HCT116 (cell line): ENCODE data around the gene SNAPC1. TPM values are rescaled to one million over a fixed set of nuclear protein-coding genes. Genes with fewer than 3 reads are reported as not detected.

Source experiments
- ATAC-seq: fragments of 200-7000 bp; cut with Tn5 transposase; 2 replicates; pipeline ENCODE4 v1.9.1; 2020; ENCODE audit warnings: mild to moderate bottlenecking, moderate library complexity
- BruUV-seq: library from RNA; stranded (reverse); fragments of 400-500 nt; replicated peaks from 2 replicates; lab custom pipeline; 2021; lab: Mats Ljungman, UMichigan
- CTCF ChIA-PET: fragments of 300-600 bp; sonication (Branson Sonifier 250); formaldehyde crosslinking; loops from one replicate; lab custom pipeline; 2021; ENCODE audit warnings: antibody characterized with exemption; lab: Charles Lee
- POLR2A ChIA-PET: fragments of 300-600, 350-600 bp; sonication (Branson Sonifier 250); formaldehyde crosslinking; loops from one replicate; lab custom pipeline; 2021; ENCODE audit warnings: antibody characterized with exemption; lab: Charles Lee
- RAD21 ChIA-PET, 2 experiments: fragments of 300-600 bp; sonication (Branson Sonifier 250); formaldehyde crosslinking; loops; one replicate each; lab custom pipeline; 2023; ENCODE audit warnings: low total read pairs in 2 of 2; ENCODE audit not compliant: uncharacterized antibody in 2 of 2, unreplicated experiment in 2 of 2, low non-redundant PET in 1 of 2; lab: Charles Lee
- DNase-seq: peaks from one replicate; pipeline ENCODE4 v3.0.0-alpha.2; 2010; ENCODE audit warnings: low read depth, low spot score
- H2AFZ ChIP-seq: fragments of 200-600 bp; shearing (Covaris generic), sonication (generic); 2 replicates; pipeline ENCODE4 v1.6.1; 2017; ENCODE audit warnings: low read depth, mixed run types, mixed read lengths, antibody characterized with exemption, low read length; ENCODE audit not compliant: poor library complexity, severe bottlenecking
- H3K27ac ChIP-seq: 2 replicates; pipeline ENCODE4 v1.5.1; 2012; ENCODE audit warnings: low read depth, low read length
- H3K27me3 ChIP-seq: fragments of 200-600 bp; sonication (generic); 2 replicates; pipeline ENCODE4 v1.6.1; 2016; ENCODE audit warnings: mixed run types, low read length, mixed read lengths; ENCODE audit not compliant: insufficient read depth
- H3K36me3 ChIP-seq, 2 experiments: fragments of 200-500 bp in 1 of 2; fragments of 200-600 bp in 1 of 2; sonication (Bioruptor generic) in 1 of 2; sonication (generic) in 1 of 2; 2 replicates each; pipeline versions ENCODE4 v1.5.1 to v1.6.1; 2014 to 2016; ENCODE audit warnings: low read length in 2 of 2, inconsistent platforms in 1 of 2, mixed read lengths in 1 of 2, mixed run types in 1 of 2; ENCODE audit not compliant: insufficient read depth in 2 of 2, control insufficient read depth in 1 of 2
- H3K4me1 ChIP-seq, 2 experiments: fragments of 200-600 bp in 1 of 2; sonication (generic) in 1 of 2; 2 replicates each; pipeline versions ENCODE4 v1.5.1 to v1.6.1; 2012 to 2017; ENCODE audit warnings: low read length in 2 of 2, inconsistent platforms in 1 of 2, mild to moderate bottlenecking in 1 of 2, mixed read lengths in 1 of 2, mixed run types in 1 of 2, moderate library complexity in 1 of 2; ENCODE audit not compliant: insufficient read depth in 2 of 2, control insufficient read depth in 1 of 2
- H3K4me2 ChIP-seq: fragments of 200-600 bp; sonication (generic); 2 replicates; pipeline ENCODE4 v1.6.1; 2017; ENCODE audit warnings: mixed run types, low read length, mixed read lengths
- H3K4me3 ChIP-seq, 2 experiments: fragments of 200-600 bp in 1 of 2; sonication (generic) in 1 of 2; replicated peaks in 1 of 2; 2 replicates each; pipeline ENCODE4 v1.5.1; 2011 to 2016; ENCODE audit warnings: low read length in 2 of 2, control low read depth in 1 of 2, low read depth in 1 of 2, mild to moderate bottlenecking in 1 of 2, mixed read lengths in 1 of 2, mixed run types in 1 of 2
- H3K79me2 ChIP-seq: fragments of 200-600 bp; sonication (generic); 2 replicates; pipeline ENCODE4 v1.6.1; 2017; ENCODE audit warnings: mild to moderate bottlenecking, mixed run types, low read length, moderate library complexity, mixed read lengths; ENCODE audit not compliant: insufficient read depth
- H3K9ac ChIP-seq: fragments of 200-600 bp; sonication (generic); 2 replicates; pipeline ENCODE4 v1.6.1; 2016; ENCODE audit warnings: low read length, mixed read lengths
- H3K9me2 ChIP-seq: fragments of 200-600 bp; sonication (generic), shearing (Covaris generic); 2 replicates; pipeline ENCODE4 v1.6.1; 2017; ENCODE audit warnings: mixed run types, mild to moderate bottlenecking, moderate library complexity; ENCODE audit not compliant: insufficient read depth
- H3K9me3 ChIP-seq, 2 experiments: fragments of 200-500 bp in 1 of 2; fragments of 200-600 bp in 1 of 2; sonication (Bioruptor generic) in 1 of 2; sonication (generic) in 1 of 2; 2 replicates each; pipeline ENCODE4 v1.6.1; 2014 to 2017; ENCODE audit warnings: low read length in 2 of 2, mixed read lengths in 2 of 2, inconsistent platforms in 1 of 2, low read depth in 1 of 2, mild to moderate bottlenecking in 1 of 2, mixed run types in 1 of 2, moderate library complexity in 1 of 2; ENCODE audit not compliant: control insufficient read depth in 1 of 2, insufficient read depth in 1 of 2
- H4K20me1 ChIP-seq: fragments of 200-600 bp; sonication (generic), shearing (Covaris generic); 2 replicates; pipeline ENCODE4 v1.6.1; 2017; ENCODE audit warnings: mixed run types, mild to moderate bottlenecking, moderate library complexity; ENCODE audit not compliant: insufficient read depth
- ATF3 ChIP-seq: IDR thresholded peaks from 2 replicates; pipeline ENCODE4 v1.6.1; 2012
- CEBPB ChIP-seq: IDR thresholded peaks from 2 replicates; pipeline ENCODE4 v1.6.1; 2012; ENCODE audit warnings: low read depth
- EGR1 ChIP-seq: IDR thresholded peaks from 2 replicates; pipeline ENCODE4 v1.6.1; 2012; ENCODE audit warnings: low read depth
- EZH2 ChIP-seq: fragments of 200-600 bp; sonication (generic); IDR thresholded peaks from 2 replicates; pipeline ENCODE4 v1.6.1; 2017; ENCODE audit warnings: antibody characterized with exemption, mixed run types
- JUND ChIP-seq: IDR thresholded peaks from 2 replicates; pipeline ENCODE4 v1.6.1; 2012
- YY1 ChIP-seq: IDR thresholded peaks from 2 replicates; pipeline ENCODE4 v1.6.1; 2011; ENCODE audit warnings: low read length, low read depth, moderate library complexity, mild to moderate bottlenecking; ENCODE audit not compliant: insufficient replicate concordance; ENCODE audit errors: extremely low read depth
- intact Hi-C: fragments of 100-400 bp; cut with micrococcal nuclease; formaldehyde crosslinking; loops from 2 replicates; pipeline ENCODE4 v1.10.0; 2022
- total RNA-seq: library from RNA; stranded (reverse); gene quantifications from one replicate; pipeline ENCODE4 v1.2.1, GENCODE V29; 2021; ENCODE audit not compliant: unreplicated experiment
- TF ChIP-seq, protein P1 (sequence below), 3 experiments: fragments of 200-600 bp in 1 of 3; sonication (generic) in 1 of 3; IDR thresholded peaks in 2 of 3; conservative IDR thresholded peaks in 1 of 3; 2 replicates each; pipeline ENCODE4 v1.5.1; 2012 to 2017; ENCODE audit warnings: low read depth in 2 of 3, low read length in 2 of 3, antibody characterized with exemption in 1 of 3, borderline replicate concordance in 1 of 3, control low read depth in 1 of 3, mild to moderate bottlenecking in 1 of 3, mixed read lengths in 1 of 3, mixed run types in 1 of 3, moderate library complexity in 1 of 3; ENCODE audit not compliant: insufficient read depth in 1 of 3

The SNAPC1 gene
- total RNA-seq, 1 experiment from 2014 or later: 8.2 TPM

DNA sequence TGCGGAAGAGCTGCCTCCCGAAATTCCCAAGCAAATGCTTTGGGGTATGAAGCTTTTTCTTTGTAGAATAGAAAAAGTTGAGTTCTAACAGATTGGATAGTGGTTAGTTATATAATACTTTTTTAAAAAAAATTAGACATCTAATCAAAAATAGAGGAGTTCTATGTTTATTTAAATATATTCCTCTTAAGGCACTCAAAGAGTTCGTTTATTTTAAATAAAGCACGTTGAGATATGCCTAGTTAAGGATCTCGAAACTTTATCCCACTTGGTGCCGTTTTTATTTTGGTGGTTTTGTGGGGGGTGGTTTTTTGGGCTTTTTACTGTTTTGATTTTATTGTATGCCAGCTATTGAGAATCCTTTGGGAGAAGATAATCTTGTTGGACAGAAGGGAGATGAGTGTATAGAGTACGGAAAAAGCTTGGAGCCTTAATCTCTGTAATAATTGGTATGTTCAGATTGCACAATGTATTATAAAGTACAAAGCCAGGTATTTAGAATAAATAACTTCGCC is 10.7 kb upstream of the SNAPC1 start:
- BruUV-seq: TSS peak; percentile 25
- H2AFZ ChIP-seq: no peak overlapping the region
- intact Hi-C loops: loop anchor here (5.0 kb wide), 1 partner anchor 86 kb away; no protein-coding TSS in a partner anchor
- no peak for DNase-seq
- no peaks in the 10 kb centered on the region for H3K9me2 ChIP-seq
- peak overlapping the region; percentile 84 for H3K4me2 ChIP-seq
- peaks cover 8 to 38% of the 10 kb centered on the region in 2 experiments; a peak in 3 of 4 replicates for H3K4me1 ChIP-seq
- ChIA-PET CTCF (no interaction called here), RAD21 (no interaction called here)
- H3K27me3 ChIP-seq: no peaks in the 10 kb centered on the region
- peak overlapping the region; percentile 59; the same call in 1 of the 2 replicates for H3K27ac ChIP-seq
- peaks cover 29% of the 10 kb centered on the region; the same call in 1 of the 2 replicates for H3K79me2 ChIP-seq
- peak overlapping the region; percentile 56 for H3K9ac ChIP-seq
- no peaks in the 10 kb centered on the region for H3K9me3 ChIP-seq
- no peak for ATAC-seq
- TF ChIP-seq YY1: no peak
- 0 out of 2 replicates have a peak, but pooled peaks have one; percentile 35 for TF ChIP-seq EGR1
- TF ChIP-seq, all 23 proteins: peak for 1
- peak overlapping the region; percentile 62 for H3K4me3 ChIP-seq
- H3K36me3 ChIP-seq: peaks cover 13 to 15% of the 10 kb centered on the region in 2 experiments
- H4K20me1 ChIP-seq: no peaks in the 10 kb centered on the region
- POLR2A ChIA-PET: interaction anchor here (1.4 kb wide), 1 partner anchor 11 kb away, joined by 7 read pairs; the partner anchor contains the start of gene SNAPC1

- H4K20me1 ChIP-seq: no peaks in the 10 kb centered on the region
- no peak for DNase-seq
- H3K4me1 ChIP-seq: peaks cover 8 to 38% of the 10 kb centered on the region in 2 experiments; a peak in 3 of 4 replicates
- no peak overlapping the region for H2AFZ ChIP-seq
- H3K9me2 ChIP-seq: no peaks in the 10 kb centered on the region
- no peak overlapping the region for H3K4me2 ChIP-seq
- no peak overlapping the region for H3K27ac ChIP-seq
- RAD21 ChIA-PET: no interaction called here
- POLR2A ChIA-PET: no interaction called here
- no peak overlapping the region for H3K9ac ChIP-seq
- H3K9me3 ChIP-seq: no peaks in the 10 kb centered on the region
- no TSS peak for BruUV-seq
- peaks cover 18% of the 10 kb centered on the region; the same call in 1 of the 2 replicates for H3K79me2 ChIP-seq
- no peak overlapping the region for H3K4me3 ChIP-seq
- H3K27me3 ChIP-seq: no peaks in the 10 kb centered on the region
- intact Hi-C loops: loop anchor here (5.0 kb wide), 1 partner anchor 85 kb away; no protein-coding TSS in a partner anchor
- no peak for ATAC-seq
- TF ChIP-seq, protein P1, sequence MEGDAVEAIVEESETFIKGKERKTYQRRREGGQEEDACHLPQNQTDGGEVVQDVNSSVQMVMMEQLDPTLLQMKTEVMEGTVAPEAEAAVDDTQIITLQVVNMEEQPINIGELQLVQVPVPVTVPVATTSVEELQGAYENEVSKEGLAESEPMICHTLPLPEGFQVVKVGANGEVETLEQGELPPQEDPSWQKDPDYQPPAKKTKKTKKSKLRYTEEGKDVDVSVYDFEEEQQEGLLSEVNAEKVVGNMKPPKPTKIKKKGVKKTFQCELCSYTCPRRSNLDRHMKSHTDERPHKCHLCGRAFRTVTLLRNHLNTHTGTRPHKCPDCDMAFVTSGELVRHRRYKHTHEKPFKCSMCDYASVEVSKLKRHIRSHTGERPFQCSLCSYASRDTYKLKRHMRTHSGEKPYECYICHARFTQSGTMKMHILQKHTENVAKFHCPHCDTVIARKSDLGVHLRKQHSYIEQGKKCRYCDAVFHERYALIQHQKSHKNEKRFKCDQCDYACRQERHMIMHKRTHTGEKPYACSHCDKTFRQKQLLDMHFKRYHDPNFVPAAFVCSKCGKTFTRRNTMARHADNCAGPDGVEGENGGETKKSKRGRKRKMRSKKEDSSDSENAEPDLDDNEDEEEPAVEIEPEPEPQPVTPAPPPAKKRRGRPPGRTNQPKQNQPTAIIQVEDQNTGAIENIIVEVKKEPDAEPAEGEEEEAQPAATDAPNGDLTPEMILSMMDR (IDR thresholded peaks at IDR 0.05 in 2 of 3, conservative IDR thresholded peaks at IDR 0.05 in 1 of 3; ENCODE audit: borderline replicate concordance in 1 of 3, insufficient read depth in 1 of 3, low read depth in 2 of 3, low read length in 2 of 3): no peak
- TF ChIP-seq CEBPB (no peak), JUND (no peak), EGR1 (no peak), EZH2 (no peak), ATF3 (no peak)
- CTCF ChIA-PET: no interaction called here
- H3K36me3 ChIP-seq: peaks cover 3 to 7% of the 10 kb centered on the region in 2 experiments
These were observed 9.6 kb upstream of the SNAPC1 start for GRCh38 chr14:61752626-61753025.
